GM12878 (cell line): ENCODE data around the gene PPFIA3. TPM values are rescaled to one million over a fixed set of nuclear protein-coding genes. Genes with fewer than 3 reads are reported as not detected.

Experiments used
- ATAC-seq: fragments of 200-7000 bp; cut with Tn5 transposase; 3 replicates; pipeline ENCODE4 v1.9.1; 2020; ENCODE audit warnings: mild to moderate bottlenecking, moderate library complexity
- BruUV-seq: library from RNA; stranded (reverse); fragments of 400-500 nt; replicated peaks from 2 replicates; lab custom pipeline; 2021; lab: Mats Ljungman, UMichigan
- CTCF ChIA-PET: fragments of 300-600 bp; sonication (Branson Sonifier 250); formaldehyde crosslinking; extraction: SDS; loops from one replicate; lab custom pipeline; 2021; ENCODE audit warnings: inconsistent platforms; lab: Yijun Ruan, JAX
- POLR2A ChIA-PET: fragments of 350-600 bp; formaldehyde crosslinking; extraction: SDS; loops from one replicate; lab custom pipeline; 2021; ENCODE audit warnings: inconsistent platforms; lab: Charles Lee
- RAD21 ChIA-PET: fragments of 300-600 bp; sonication (Branson Sonifier 250); formaldehyde crosslinking; loops from one replicate; lab custom pipeline; 2023; ENCODE audit warnings: antibody characterized with exemption; ENCODE audit not compliant: unreplicated experiment; lab: Charles Lee
- SMC1A ChIA-PET: fragments of 300-600 bp; sonication (Branson Sonifier 250); formaldehyde crosslinking; loops from one replicate; lab custom pipeline; 2023; ENCODE audit not compliant: unreplicated experiment, uncharacterized antibody; lab: Charles Lee
- DNase-seq: peaks from one replicate; pipeline ENCODE4 v3.0.0-alpha.2; 2011; ENCODE audit warnings: low read depth, low spot score
- FAIRE-seq: peaks from 3 replicates; lab custom pipeline; 2011; peaks lifted over from hg19 to GRCh38; lab: Jason Lieb, UNC
- H2AFZ ChIP-seq: 2 replicates; pipeline ENCODE4 v1.6.0; 2011; ENCODE audit warnings: low read depth, low read length, control low read depth; ENCODE audit not compliant: control insufficient read depth
- H3K27ac ChIP-seq: 2 replicates; pipeline ENCODE4 v1.5.1; 2011; ENCODE audit warnings: control low read depth; ENCODE audit not compliant: control insufficient read depth, insufficient read depth
- H3K27me3 ChIP-seq, 2 experiments: replicated peaks in 1 of 2; 2 replicates each; pipeline versions ENCODE4 v1.6.0 to v1.6.1; 2011; ENCODE audit warnings: low read length in 1 of 2; ENCODE audit not compliant: control insufficient read depth in 2 of 2, insufficient read depth in 2 of 2
- H3K36me3 ChIP-seq, 2 experiments: 2 replicates each; pipeline ENCODE4 v1.5.1; 2011; ENCODE audit warnings: low read length in 1 of 2; ENCODE audit not compliant: control insufficient read depth in 2 of 2, insufficient read depth in 2 of 2
- H3K4me1 ChIP-seq: 2 replicates; pipeline ENCODE4 v1.6.1; 2011; ENCODE audit warnings: mild to moderate bottlenecking, low read length, moderate library complexity, mixed read lengths; ENCODE audit not compliant: control insufficient read depth, insufficient read depth
- H3K4me2 ChIP-seq: 2 replicates; pipeline ENCODE4 v1.6.0; 2011; ENCODE audit warnings: control low read depth; ENCODE audit not compliant: control insufficient read depth, insufficient read depth
- H3K4me3 ChIP-seq: fragments of 200-600 bp; sonication (generic); 2 replicates; pipeline ENCODE4 v1.5.1; 2016
- H3K79me2 ChIP-seq: 2 replicates; pipeline ENCODE4 v1.6.0; 2011; ENCODE audit warnings: low read length; ENCODE audit not compliant: control insufficient read depth, insufficient read depth
- H3K9ac ChIP-seq: 2 replicates; pipeline ENCODE4 v1.8.0; 2011; ENCODE audit warnings: low read length, control low read depth, mixed read lengths; ENCODE audit not compliant: control insufficient read depth, insufficient read depth
- H3K9me3 ChIP-seq: replicated peaks from 3 replicates; pipeline ENCODE4 v1.5.1; 2011; ENCODE audit warnings: mild to moderate bottlenecking, low read length; ENCODE audit not compliant: control insufficient read depth, insufficient read depth
- H4K20me1 ChIP-seq: 2 replicates; pipeline ENCODE4 v1.6.0; 2011; ENCODE audit not compliant: control insufficient read depth, insufficient read depth
- CEBPB ChIP-seq, 2 experiments: fragments of 150-350 bp in 1 of 2; IDR thresholded peaks; 2 replicates each; pipeline ENCODE4 v1.6.1; 2012 to 2014; ENCODE audit warnings: low read depth in 2 of 2, low read length in 2 of 2, borderline replicate concordance in 1 of 2, inconsistent platforms in 1 of 2
- CREM ChIP-seq: IDR thresholded peaks from 2 replicates; pipeline ENCODE4 v1.6.1; 2014; ENCODE audit warnings: antibody characterized with exemption, low read depth
- CUX1 ChIP-seq: IDR thresholded peaks from 2 replicates; pipeline ENCODE4 v1.6.1; 2012; ENCODE audit warnings: improper control_type of control experiment, low read depth, low read length; ENCODE audit not compliant: insufficient replicate concordance
- ETV6 ChIP-seq, 2 experiments: fragments of 450-650 bp in 1 of 2; IDR thresholded peaks in 1 of 2; conservative IDR thresholded peaks in 1 of 2; 2 replicates each; pipeline ENCODE4 v1.6.1; 2014; ENCODE audit warnings: antibody characterized with exemption in 1 of 2, borderline replicate concordance in 1 of 2, low read depth in 1 of 2, mild to moderate bottlenecking in 1 of 2, moderate library complexity in 1 of 2
- MYB ChIP-seq: fragments of 150-350 bp; IDR thresholded peaks from 2 replicates; pipeline ENCODE4 v1.6.1; 2014; ENCODE audit warnings: mild to moderate bottlenecking, low read depth, low read length, borderline replicate concordance
- POU2F2 ChIP-seq: IDR thresholded peaks from 3 replicates; pipeline ENCODE4 v1.6.1; 2011; ENCODE audit warnings: low read depth, mild to moderate bottlenecking, low read length, borderline replicate concordance
- RCOR1 ChIP-seq: conservative IDR thresholded peaks from 2 replicates; pipeline ENCODE4 v1.6.1; 2012; ENCODE audit warnings: low read depth, low read length, improper control_type of control experiment
- SRF ChIP-seq, 2 experiments: IDR thresholded peaks; 2 replicates each; pipeline ENCODE4 v1.6.1; 2011; ENCODE audit warnings: low read depth in 2 of 2, low read length in 2 of 2, mild to moderate bottlenecking in 1 of 2, moderate library complexity in 1 of 2
- STAT1 ChIP-seq: fragments of 450-650 bp; conservative IDR thresholded peaks from 2 replicates; pipeline ENCODE4 v1.6.1; 2014; ENCODE audit warnings: antibody characterized with exemption, mild to moderate bottlenecking
- USF2 ChIP-seq: IDR thresholded peaks from 2 replicates; pipeline ENCODE4 v1.6.1; 2011; ENCODE audit warnings: low read depth, low read length, improper control_type of control experiment, borderline replicate concordance
- WRNIP1 ChIP-seq: IDR thresholded peaks from 2 replicates; pipeline ENCODE4 v1.6.1; 2011; ENCODE audit warnings: low read depth, low read length, improper control_type of control experiment, borderline replicate concordance
- YBX1 ChIP-seq: fragments of 450-650 bp; IDR thresholded peaks from 2 replicates; pipeline ENCODE4 v1.6.1; 2016; ENCODE audit warnings: antibody characterized with exemption
- ZNF687 ChIP-seq: fragments of 450-650 bp; IDR thresholded peaks from 2 replicates; pipeline ENCODE4 v1.6.1; 2017; ENCODE audit warnings: mild to moderate bottlenecking, moderate library complexity
- ZZZ3 ChIP-seq: IDR thresholded peaks from 2 replicates; pipeline ENCODE4 v1.6.1; 2011; ENCODE audit warnings: low read depth; ENCODE audit not compliant: control insufficient read depth, insufficient read length
- WGBS: methylation state at CpG from one replicate; pipeline ENCODE4 v1.1.6; 2016; ENCODE audit warnings: low lambda C conversion rate; ENCODE audit not compliant: insufficient replicate concordance, insufficient coverage; ENCODE audit errors: missing lambda C conversion rate; 5-methylcytosine and 5-hydroxymethylcytosine counted together
- in situ Hi-C: fragments of 300-500 bp; cut with MboI; formaldehyde crosslinking; loops from 9 replicates; pipeline ENCODE4 v1.14.3; 2018; ENCODE audit warnings: mixed read lengths
- intact Hi-C: fragments of 100-400 bp; cut with micrococcal nuclease; formaldehyde crosslinking; loops from one replicate; pipeline ENCODE4 v1.14.2; 2022; ENCODE audit not compliant: unreplicated experiment
- polyA plus RNA-seq, 11 experiments: library from polyadenylated mRNA; depleted of rRNA in 4 of 11; unstranded in 6 of 11; stranded (reverse) in 5 of 11; fragments of >200 nt; fragmentation: Nextera tagmentation in 4 of 11; fragmentation: Illumina TruSeq in 1 of 11; extraction: Ambion mirVana in 4 of 11; extraction: Trizol in 1 of 11; gene quantifications; 1 replicate in 1 of 11; 2 replicates in 10 of 11; pipeline versions ENCODE4 v1.2.1 to v1.2.3, GENCODE V29; 2011 to 2016; ENCODE audit warnings: inconsistent platforms in 2 of 11, missing spikeins in 2 of 11, low read depth in 1 of 11
- total RNA-seq, 4 experiments: library from RNA; depleted of rRNA in 3 of 4; stranded (reverse); fragments of >200 nt in 3 of 4; fragmentation: Illumina TruSeq in 1 of 4; extraction: Trizol in 1 of 4; gene quantifications; 2 replicates each; pipeline versions ENCODE4 v1.2.1 to v1.2.3, GENCODE V29; 2013 to 2021

PPFIA3 gene
- total and polyA plus RNA-seq, 10 of the 15 experiments (the other 5 are each of a cell fraction or from before 2014, with no cell fraction given) = 0.11 to 1.7 (median 0.73) TPM; not detected in 3

GRCh38 chr19:49081273-49081672 lies 38.1 kb upstream of the PPFIA3 start:
- H2AFZ ChIP-seq = no peak overlapping the region
- intact Hi-C loops = no loop called here
- no peak for TF ChIP-seq RCOR1
- no peak for TF ChIP-seq STAT1
- TF ChIP-seq ZNF687 = no peak
- no peak for TF ChIP-seq YBX1
- no peak for TF ChIP-seq ETV6 (conservative IDR thresholded peaks at IDR 0.05 in 1 of 2, IDR thresholded peaks at IDR 0.05 in 1 of 2; ENCODE audit: borderline replicate concordance in 1 of 2, low read depth in 1 of 2)
- TF ChIP-seq CEBPB (IDR thresholded peaks at IDR 0.05; ENCODE audit: borderline replicate concordance in 1 of 2, low read depth in 2 of 2, low read length in 2 of 2) = no peak
- no peak for TF ChIP-seq CREM
- no peak for TF ChIP-seq CUX1
- TF ChIP-seq SRF (IDR thresholded peaks at IDR 0.05; ENCODE audit: low read depth in 2 of 2, low read length in 2 of 2) = no peak
- no peak for TF ChIP-seq WRNIP1
- no peak for TF ChIP-seq POU2F2
- no peak for TF ChIP-seq USF2
- no peak for TF ChIP-seq ZZZ3
- TF ChIP-seq MYB = no peak

More at GRCh38 chr19:49081273-49081672, 38.1 kb upstream of the PPFIA3 start:
- POLR2A ChIA-PET = no interaction called here
- CTCF ChIA-PET = interaction anchor here (1.4 kb wide), 1 partner anchor 26 kb away, joined by 4 read pairs; no protein-coding TSS in a partner anchor
- Histone ChIP-seq H3K79me2 (peaks cover 11% of the 10 kb centered on the region), H3K4me1 (no peaks in the 10 kb centered on the region), H3K4me3 (no peak overlapping the region), H3K27ac (no peak overlapping the region), H3K4me2 (no peak overlapping the region), H3K9ac (no peak overlapping the region), H3K36me3 (no peaks in the 10 kb centered on the region), H4K20me1 (no peaks in the 10 kb centered on the region), H3K27me3 (no peaks in the 10 kb centered on the region), H3K9me3 (no peaks in the 10 kb centered on the region; the same call in 2 of the 3 replicates)
- FAIRE-seq (no peak), ATAC-seq (no peak), DNase-seq (no peak)
- in situ Hi-C loops = no loop called here
- WGBS = 0% methylated on average over 1 of the region's 1 CpG
- RAD21 ChIA-PET = no interaction called here
- SMC1A ChIA-PET = no interaction called here
- BruUV-seq = no TSS peak
